ENCODE measurements around the gene EIF2B4.

Gene EIF2B4

DNA sequence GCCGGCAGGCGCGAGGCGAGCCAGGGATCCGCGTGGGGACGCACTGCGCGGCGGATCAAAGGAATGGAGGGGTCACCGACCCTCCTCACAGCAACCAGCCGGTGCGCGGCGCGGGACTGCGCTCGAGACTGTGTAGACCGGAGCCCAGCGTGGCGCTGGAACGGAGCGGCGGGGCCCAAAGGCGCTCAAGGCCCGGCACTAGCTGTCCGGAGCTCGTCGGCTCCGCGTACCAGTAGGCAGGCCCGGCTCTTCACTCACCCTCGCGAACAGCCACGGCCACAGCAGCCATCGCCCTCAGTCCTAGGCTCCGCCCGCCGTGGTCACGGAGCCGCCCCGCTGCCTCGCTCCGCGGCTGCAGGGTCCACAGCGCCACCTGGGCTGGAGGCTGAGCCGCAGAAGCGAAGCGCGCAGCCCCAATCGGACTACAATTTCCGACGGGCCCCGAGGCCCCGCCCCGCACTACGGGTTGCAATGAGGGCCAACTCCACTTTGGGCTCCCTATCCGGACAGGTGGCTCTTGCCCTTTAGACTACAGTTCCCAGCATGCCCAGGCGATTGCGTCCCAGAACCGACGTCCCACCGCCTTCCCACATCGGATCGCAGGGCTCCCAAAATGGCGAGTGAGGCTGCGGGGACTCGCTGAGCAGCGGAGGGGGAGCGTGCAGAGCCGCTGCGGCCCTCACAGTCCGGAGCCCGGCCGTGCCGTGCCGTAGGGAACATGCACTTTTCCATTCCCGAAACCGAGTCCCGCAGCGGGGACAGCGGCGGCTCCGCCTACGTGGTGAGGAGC lies at the start of gene EIF2B4, which contains the start of gene SNX17:
Gene EIF2B4 (minus strand): TSS at position 313 of the 790 bp plus-strand sequence. CDS start 24 bp downstream, at position 289.
Gene SNX17 (plus strand): TSS at position 591 of the 790 bp plus-strand sequence. CDS start 128 bp downstream, at position 719.
- peak; percentile 99 for DNase-seq (ENCODE audit: low read depth)

DNA sequence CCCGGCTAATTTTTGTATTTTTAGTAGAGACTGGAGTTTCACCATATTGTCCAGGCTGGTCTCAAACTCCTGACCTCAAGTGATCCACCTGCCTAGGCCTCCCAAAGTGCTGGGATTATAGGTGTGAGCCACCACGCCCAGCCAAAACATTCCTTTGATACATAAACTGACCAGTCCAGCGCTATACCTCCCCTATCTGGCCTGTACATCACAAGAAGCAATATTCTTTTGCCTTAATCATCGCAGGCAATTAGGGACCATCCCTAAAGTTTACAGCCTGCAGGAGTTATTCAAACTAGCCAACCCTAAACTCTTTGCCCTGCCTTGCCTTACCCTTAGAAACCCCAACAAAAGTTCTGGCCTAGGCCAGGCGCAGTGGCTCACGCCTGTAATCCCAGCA lies 46.0 kb upstream of the EIF2B4 start:
- DNase-seq (ENCODE audit: low read depth): no peak

DNA sequence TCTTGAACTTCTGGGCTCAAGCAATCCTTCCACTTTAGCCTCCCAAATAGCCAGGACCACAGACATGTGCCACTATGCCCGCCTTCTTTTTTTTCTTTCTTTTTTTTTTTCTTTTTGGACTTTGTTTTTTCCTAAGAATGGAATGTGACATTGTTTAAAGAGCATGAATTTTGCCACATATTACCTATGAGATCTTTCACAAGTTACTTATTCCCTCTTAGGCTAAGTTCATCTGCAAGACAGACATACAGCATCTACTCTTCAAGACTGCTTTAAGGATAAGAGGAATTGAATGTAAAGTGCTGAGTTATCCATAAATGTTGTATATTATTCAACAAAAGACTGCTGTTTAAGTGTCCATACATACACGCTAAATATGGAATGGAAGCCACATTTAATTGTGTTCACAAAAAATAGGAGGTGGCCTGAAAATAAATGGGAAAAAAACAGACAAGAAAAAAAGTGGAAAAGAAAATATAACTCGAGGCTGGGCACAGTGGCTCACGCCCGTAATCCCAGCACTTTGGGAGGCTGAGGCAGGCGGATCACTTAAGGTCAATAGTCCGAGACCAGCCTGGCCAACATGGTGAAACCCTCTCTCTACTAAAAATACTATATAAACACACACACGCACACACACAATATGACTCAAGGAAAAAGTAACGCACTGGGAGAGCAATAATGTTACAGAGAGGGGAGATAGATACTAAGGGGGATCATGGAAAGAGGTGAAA lies 42.4 kb upstream of the EIF2B4 start:
- DNase-seq (ENCODE audit: low read depth): no peak

DNA sequence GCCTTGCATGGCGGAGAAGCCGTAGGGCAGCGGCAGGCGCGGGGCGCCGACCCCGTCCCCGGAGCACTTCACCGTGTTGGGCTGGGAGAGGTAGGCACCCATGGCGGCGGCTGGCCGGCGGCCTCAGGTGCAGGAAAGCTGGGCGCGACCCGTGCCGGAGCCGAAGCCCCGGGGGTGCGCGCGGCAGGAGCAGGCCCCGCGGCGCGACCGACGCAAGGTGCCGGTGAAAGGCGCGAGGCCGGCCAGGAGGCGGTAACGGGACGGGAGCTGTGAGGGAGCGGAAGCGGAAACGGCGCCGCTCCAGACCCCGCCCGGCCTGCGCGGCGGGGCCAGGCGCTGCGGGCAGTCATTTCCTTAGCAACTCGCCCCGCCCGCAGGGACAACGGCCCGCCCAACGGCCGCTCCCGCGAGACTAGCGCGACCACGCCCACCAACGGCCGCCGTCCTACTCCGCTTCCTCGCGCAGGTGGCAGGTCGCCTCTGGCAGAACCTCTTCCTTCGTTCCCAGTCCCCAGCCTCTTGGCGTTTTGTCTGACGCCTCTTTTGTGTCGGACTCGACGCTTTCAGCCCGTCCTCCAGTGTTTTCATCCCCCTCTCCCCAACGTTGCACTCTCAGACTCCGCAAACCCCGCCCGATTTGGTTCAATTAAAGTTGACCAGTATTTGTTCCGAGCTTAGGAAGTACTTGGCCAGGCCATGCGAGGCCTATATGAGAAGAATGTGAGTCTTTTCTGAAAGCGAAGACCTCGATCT lies 39.4 kb upstream of the EIF2B4 start, which contains the start of gene PPM1G:
Gene PPM1G (minus strand): TSS at position 271 of the 753 bp plus-strand sequence. CDS start 169 bp downstream, at position 102.
- DNase-seq (ENCODE audit: low read depth): peak; percentile 90

DNA sequence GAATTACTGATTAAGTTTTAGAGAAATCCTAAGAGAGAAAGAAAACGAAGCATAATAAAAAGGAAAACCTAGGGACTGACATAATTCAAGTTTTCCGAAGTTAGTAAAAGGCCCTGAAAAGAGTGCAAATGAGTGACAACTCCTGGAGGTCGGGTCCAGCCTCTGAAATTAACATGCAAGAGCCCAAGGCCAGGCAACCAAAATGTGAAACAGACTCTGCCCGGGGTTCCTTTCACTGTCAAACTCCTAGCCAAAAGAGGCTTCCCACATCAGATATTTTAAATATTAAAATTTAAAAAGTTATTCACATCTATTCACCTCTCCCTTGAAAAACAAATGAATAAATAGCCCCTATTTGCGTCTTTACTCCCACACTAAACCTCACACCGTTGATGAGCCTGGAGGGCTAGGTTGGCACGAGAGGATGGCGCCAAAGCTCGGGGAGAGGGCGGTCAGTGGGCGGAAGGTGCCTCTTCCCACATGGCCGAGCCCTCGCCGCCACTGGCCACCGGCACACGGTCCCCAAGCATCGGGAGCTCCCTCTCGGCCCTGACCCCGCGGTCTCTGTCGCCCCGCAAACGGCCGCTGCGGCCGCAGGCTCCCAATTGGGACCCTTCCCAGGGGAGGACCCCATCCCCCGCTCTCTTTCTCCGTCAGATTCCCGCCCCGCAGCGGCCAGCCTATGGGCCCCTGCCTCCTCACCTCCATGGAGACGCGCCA lies 38.6 kb upstream of the EIF2B4 start:
- DNase-seq (ENCODE audit: low read depth): no peak

DNA sequence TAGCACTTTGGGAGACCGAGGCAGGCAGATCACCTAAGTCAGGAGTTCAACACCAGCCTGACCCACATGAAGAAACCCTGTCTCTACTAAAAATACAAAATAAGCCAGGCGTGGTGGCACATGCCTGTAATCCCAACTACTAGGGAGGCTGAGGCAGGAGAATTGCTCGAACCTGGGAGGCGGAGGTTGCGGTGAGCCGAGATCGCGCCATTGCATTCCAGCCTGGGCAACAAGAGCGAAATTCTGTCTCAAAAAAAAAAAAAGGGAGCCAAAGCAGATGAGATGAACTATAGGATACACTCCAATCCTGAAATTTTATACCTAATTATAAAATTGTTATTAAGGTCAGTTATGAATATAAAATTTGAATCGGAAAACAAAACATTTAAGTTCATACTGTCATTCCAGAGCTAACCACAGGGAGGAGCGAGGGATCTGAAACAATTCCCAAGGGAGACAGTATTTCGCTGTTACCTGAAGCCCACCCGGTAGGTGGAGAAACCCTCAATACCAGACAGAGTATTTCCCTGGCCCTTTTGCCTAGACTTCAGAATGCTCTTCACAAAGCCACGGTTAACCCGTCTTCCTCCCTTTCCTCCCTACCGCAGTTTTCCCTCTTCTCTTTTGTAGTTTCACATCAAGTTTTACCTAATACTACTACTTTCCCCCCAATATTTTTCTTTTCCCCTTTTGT lies 37.8 kb upstream of the EIF2B4 start:
- peak; percentile 34 for DNase-seq (ENCODE audit: low read depth)

DNA sequence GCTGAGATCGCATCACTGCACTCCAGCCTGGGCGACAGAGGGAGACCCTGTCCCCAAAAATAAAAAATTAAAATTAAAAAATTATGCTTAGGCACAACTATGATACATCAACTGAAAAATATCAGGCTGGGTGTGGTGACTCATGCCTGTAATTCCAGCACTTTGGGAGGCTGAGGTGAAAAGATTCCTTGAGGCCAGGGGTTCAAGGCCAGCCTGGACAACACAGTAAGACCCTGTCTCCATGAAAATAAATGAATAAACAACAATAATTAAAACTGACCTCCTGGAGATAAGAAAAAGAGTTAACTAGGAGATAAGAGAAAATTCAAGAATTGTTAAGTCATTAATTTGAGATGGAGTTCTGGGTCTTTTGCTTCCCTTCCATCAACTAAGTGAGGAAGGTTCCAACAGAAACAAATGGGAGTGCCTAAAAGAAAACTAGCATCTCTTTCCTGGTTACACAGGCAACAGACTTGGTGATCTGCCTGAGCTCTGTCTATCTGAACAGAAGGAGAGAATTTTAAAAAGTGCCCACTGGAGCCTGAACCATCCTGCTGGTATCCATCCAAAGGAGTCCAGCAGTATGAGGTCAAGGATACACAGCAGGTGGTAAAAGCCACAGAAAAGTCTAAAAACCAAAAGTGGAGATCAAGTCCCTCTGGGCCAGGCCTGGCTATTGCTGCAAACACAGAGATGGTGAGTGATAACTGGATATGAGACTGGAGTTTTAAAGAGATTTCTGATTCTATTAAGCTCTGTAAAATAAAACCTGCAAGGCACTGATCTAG lies 30.4 kb upstream of the EIF2B4 start:
- DNase-seq (ENCODE audit: low read depth): no peak

DNA sequence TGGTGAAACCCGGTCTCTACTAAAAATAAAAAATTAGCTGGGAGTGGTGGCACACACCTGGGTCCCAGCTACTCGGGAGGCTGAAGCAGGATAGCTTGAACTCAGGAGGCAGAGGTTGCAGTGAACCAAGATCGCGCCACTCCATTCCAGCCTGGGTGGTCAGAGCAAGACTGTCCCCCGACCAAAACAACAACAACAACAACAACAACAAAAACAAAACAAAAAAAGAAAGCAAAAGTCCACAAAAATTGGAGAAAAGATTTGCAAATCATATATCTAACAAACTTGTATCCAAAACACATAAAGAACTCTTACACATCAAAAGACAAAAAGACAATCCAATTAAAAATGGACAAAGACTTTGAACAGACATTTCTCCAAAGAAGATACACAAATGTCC lies 28.8 kb upstream of the EIF2B4 start:
- DNase-seq (ENCODE audit: low read depth): no peak

DNA sequence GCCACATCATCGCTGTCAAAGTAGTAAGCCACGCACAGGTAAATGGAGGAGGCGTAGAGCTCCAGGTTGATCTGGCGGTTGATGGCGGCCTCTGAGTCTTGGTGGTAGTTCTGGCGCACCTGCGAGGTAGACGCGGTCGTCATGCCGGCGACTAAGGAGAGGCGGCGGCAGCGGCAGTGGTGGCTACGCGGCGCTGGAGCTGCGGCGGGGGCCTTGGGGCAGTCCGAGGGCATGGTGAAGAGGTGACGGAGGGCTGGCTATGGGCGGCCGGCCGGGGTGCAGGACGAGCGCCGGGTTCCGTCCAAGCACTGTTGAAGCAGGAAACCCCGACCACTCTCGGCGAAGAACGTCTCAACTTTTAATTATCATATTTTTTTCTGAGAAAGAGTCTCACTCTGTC lies 23.1 kb upstream of the EIF2B4 start:
- DNase-seq (ENCODE audit: low read depth): no peak

DNA sequence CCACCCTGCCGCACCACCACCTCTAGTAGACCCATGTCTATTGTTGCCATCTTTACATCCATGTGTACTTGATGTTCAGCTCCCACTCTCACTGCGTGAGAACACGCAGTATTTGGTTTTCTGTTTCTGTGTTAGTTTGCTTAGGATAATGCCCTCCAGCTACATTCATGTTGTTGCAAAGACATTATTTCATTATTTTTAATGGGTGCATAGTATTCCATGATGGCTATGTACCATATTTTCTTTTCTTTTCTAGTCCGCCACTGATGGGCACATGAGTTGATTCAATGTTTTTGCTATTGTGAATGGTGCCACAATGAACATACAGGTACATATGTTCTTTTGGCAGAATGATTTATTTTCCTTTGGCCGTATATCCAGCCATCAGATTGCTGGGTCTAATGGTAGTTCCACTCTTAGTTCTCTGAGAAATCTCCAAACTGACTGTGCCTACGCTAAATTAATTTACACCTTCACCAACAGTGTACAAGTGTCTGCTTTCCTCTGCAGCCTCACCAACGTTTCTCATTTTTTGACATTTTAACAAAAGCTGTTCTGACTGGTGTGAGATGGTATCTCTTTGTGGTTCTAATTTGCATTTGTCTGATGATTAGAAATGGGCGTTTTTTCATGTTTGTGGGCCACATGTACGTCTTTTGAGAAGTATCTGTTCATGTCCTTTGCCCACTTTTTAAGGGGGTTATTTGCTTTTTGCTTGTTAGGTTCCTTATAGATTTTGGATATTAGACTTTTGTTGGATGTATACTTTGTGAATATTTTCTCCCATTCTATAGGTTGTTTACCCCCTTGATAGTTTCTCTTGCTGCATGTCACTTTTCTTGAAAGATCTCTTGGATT lies 20.9 kb upstream of the EIF2B4 start:
- DNase-seq (ENCODE audit: low read depth): no peak

DNA sequence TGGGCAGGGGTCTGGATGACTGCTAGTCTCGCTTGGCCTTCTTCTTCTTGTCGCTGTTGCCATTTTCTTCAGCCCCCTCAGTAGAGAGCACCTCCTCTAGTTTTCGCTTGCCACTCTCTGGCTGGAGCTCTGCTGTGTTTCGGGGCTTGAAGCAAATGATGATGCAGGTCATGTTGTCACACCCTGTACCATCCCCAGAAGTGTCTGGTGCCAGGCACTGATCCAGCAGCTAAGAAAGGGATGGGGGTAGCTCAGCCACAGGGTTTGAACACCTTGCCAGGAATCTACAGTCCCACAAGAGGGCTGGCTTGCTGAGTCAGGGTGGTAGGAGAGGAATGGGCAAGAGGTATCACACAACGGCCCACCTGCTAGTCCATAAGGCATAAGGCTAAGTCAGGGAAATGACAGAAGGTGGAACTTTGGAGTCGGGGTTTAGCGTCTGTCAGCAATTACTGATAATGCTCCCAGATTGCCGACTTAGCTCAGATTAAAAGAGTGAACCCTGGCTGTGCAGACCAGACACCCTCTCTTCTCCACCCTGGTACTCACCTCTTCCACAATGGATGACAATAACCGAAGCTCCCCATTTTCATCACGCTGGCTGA lies 11.5 kb upstream of the EIF2B4 start:
- no peak for DNase-seq (ENCODE audit: low read depth)

DNA sequence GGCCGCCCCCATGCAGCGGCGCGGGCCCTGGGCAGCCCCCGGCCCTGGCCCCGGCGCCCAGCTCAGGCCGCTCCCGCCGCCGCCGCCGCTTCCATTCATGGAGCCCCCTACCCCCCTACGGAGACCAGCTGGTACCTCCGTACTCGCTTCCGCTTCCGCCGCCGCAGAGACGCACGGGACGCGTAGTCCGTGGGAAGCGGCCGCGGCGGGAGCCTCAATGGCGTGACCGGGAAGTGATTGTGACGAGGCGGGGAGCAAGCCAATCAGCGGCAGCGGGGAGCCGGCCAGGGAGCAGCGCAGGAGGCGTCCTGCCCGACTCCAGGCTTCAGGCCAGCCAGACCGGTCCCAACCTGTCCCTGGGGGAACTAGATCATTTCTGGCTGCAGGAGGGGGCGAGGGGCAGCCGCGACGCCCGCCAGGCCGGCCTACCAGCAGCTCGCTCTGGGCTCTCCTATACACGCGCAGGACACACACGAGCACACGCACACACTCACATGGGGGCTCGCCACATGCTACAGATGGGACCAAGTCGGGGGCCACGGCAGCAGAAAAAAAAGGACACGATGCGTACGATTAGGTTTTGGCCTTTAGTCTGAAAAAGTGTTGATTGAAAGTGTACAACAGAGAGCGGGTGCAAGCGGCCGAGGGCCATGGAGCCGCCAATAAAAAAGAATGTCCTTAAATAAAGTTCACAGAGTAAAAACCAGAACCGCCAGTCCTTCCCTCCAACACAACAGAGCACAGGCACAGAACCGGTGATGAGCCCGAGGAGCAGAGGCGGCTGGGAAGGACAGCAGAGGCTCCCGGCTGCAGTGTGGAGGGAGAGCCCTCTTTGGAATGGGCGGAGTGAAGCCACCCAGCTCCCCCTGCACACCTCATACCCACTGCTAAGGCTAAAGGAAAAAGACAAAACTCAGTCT lies 10.7 kb upstream of the EIF2B4 start, which contains the start of gene ZNF513:
Gene ZNF513 (minus strand): TSS at position 109 of the 920 bp plus-strand sequence. CDS start 208 bp downstream, outside the sequence.
- DNase-seq (ENCODE audit: low read depth): peak; percentile 97

DNA sequence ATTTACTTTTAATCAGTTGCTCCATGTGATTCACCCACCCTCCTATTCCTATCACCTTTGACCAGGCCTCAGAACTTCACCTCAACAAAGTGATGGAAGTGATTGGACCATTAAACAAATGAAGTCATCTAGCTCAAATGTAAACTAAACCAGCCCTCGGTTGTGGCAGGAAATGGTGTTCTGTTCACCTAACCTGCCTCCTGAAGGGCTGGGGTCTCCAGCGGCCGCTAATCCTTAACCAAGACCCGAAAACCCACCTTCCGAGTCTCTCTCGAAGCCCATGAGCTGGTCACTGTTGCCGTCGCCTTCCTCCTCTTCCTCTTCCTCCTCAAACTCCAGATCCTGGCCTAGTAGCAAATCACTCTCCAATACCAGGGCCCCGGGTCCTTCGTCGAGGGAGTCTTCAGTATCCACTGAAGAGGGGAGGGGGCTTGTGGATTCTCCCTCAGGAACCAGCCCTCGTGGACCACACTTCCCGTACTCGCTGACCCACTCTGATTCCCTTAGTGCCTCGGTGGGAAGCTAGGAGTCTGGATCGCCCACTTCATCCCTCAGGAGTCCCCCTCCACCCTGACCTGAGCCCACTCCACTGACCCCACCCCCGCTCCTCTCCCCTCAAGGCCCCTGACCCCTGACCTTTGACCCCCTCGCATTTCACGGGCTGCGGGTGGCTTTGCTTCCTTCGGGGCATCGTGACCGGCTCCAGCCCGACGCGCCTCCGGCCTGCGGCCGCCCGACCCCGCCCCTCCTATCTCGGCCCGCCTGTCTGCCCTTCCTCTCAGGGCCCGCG lies 9.9 kb upstream of the EIF2B4 start:
- peak; percentile 21 for DNase-seq (ENCODE audit: low read depth)

DNA sequence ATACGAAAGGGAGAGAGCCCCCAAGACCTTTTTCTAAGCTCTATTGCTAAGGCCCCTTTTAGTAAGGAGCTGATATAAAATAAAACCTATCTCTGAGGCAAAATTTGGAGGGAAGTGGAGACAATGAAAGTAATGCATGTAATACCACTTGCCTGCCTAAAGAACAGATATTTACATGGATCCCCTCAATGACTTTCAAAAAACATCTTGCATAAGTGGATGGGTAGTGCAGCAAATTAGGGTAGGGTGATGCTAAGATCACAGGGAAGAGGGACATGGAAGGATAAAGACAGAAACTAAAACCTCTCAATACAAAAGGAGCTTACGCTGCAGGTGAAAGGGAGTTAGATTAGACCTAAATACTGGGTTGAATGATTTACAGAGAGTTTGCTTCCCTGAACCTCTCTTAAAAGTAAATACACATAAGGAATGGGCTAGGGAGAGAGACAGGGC lies 9.3 kb upstream of the EIF2B4 start:
- DNase-seq (ENCODE audit: low read depth): no peak

DNA sequence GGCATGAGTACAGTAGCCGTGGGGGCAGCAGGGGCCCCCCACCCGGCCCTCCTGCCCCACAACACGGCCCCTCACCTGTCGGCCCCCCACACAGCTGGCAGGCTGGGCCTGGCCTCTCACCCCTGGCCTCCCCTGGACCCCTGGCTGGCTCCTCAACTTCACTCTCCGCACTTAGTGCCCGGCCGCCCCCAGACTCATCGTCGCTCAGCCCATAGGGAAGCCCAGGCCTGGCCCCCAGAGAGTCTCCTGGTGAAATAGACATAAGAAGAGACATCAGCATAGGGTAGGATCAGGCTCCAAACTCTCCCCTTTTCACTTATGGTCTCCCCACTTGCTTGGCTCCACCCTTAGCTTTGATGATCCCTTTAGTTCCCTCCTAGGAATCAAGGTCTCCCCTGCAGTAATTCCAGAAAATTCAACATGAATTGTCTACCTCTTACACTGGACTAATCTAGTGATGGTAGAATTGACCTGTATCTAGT lies 8.7 kb upstream of the EIF2B4 start:
- no peak for DNase-seq (ENCODE audit: low read depth)

DNA sequence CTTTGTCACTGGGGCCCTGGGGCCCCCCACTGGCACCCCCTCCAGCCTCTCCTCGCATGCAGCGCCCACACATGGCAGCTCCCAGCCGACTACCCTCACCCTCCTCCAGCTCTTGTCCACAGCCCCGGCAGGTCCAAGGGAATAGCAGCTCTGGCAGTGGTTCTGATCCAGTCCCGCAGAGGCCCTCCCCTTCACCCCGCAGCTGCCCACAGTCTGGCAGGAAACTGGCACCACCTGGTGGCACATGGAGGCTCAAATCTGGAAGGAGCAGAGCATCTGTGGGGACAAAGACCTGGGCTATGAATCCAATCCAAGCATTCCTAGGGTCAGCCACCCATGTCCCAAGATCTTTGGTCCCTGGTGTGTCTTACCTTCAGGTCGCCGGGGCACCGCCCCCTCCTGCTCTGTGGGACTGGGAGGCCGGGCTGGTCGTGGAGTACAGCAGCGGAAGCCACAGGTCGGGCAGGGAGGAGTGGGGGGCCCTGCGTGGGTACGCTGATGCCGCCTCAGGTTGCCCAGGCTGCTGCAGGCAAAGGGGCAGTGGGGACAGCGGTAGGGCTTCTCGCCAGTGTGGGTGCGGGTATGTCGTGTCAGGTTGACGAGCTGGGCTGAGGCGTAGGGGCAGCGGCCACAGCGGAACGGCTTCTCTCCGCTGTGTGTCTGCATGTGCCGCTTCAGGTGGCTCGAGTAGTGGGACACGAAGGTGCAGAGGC lies 8.1 kb upstream of the EIF2B4 start:
- peak; percentile 25 for DNase-seq (ENCODE audit: low read depth)

Measured in fibroblast of gingiva (primary cell).